Measurements from ENCODE around the gene MTARC2.
"Not testable (repeated sequence)": the region's sequence is repeated elsewhere in the genome, so short reads cannot be mapped to it uniquely, and the experiment has no call there.

DNA sequence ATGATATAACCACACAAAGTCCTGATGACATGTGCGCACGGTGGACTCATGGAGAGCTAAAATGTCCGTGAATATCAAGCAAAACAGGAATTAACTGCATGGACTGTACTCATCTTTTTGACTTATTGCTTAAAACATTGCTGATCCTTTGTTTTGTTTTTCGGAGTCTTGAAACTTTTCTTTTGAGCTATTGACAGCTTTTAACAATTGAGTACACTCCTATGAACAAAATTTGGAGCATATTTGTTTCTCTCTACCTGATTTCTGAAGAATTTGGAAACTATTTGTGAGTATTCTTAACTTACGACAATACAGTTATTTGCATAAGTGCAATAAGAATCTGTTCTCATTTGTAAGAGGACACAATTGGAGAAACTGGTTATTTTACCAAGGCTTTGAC, 32.1 kb upstream of the MTARC2 start:
- TF ChIP-seq EZH2phosphoT487 (conservative IDR thresholded peaks at IDR 0.05; ENCODE audit: low read length), result not testable (repeated sequence)
- TF ChIP-seq, protein P1, sequence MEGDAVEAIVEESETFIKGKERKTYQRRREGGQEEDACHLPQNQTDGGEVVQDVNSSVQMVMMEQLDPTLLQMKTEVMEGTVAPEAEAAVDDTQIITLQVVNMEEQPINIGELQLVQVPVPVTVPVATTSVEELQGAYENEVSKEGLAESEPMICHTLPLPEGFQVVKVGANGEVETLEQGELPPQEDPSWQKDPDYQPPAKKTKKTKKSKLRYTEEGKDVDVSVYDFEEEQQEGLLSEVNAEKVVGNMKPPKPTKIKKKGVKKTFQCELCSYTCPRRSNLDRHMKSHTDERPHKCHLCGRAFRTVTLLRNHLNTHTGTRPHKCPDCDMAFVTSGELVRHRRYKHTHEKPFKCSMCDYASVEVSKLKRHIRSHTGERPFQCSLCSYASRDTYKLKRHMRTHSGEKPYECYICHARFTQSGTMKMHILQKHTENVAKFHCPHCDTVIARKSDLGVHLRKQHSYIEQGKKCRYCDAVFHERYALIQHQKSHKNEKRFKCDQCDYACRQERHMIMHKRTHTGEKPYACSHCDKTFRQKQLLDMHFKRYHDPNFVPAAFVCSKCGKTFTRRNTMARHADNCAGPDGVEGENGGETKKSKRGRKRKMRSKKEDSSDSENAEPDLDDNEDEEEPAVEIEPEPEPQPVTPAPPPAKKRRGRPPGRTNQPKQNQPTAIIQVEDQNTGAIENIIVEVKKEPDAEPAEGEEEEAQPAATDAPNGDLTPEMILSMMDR (IDR thresholded peaks at IDR 0.05; ENCODE audit: insufficient read depth, low read length, poor library complexity, severe bottlenecking), result not testable (repeated sequence)
